CD4-positive, alpha-beta T cell treated with Interleukin-15 for 1 hour (primary cell): ENCODE data around the gene WDR5.
A peak's percentile ranks its signal among the peaks of the same experiment; 100 is the strongest.

Source experiments
- DNase-seq: peaks from one replicate; pipeline ENCODE4 v3.0.0-alpha.2; 2020

Gene WDR5

DNA sequence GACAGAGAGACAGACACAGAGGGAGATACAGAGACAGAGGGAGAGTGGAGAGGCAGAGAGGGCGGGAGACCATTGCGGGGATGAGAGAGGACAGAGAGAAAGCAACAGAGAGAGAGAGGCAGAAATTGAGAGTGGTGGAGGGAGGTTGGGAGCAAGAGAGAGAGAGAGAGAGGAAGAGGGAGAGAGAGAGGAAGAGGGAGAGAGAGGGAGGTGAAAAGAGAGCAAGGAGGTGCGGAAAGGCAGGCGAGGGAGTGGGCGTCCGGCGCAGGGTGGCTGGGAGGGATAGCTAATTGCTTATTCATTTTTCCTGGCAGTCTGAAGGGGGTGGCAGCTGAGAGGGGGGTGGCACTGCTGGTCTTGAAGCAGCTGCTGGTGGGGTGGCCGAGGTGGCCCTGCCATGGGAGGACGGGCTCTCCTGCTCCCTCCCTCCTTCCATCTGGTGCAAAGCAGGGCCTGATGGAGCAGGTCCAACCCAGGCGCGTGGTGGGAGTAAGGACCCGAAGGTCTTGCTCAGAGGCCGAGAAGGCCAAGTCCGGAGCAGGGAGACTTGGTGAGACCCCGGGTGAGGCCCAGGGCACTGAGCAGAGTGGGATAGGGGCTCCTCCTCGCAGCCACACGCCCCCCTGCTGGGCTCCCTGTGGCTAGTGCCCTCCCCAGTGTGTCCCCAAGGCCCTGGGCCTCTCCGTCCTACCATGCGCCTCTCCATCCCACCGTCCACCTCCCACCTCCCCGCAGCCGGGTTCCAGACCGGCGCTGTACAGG lies 53.8 kb downstream of the WDR5 start:
- peak; percentile 11 for DNase-seq

GRCh38 chr9:134190232-134191121 lies 54.6 kb downstream of the WDR5 start:
- DNase-seq: peak; percentile 11

- peak; percentile 6 for DNase-seq
Observed at GRCh38 chr9:134191455-134192209, 55.8 kb downstream of the WDR5 start.

DNA sequence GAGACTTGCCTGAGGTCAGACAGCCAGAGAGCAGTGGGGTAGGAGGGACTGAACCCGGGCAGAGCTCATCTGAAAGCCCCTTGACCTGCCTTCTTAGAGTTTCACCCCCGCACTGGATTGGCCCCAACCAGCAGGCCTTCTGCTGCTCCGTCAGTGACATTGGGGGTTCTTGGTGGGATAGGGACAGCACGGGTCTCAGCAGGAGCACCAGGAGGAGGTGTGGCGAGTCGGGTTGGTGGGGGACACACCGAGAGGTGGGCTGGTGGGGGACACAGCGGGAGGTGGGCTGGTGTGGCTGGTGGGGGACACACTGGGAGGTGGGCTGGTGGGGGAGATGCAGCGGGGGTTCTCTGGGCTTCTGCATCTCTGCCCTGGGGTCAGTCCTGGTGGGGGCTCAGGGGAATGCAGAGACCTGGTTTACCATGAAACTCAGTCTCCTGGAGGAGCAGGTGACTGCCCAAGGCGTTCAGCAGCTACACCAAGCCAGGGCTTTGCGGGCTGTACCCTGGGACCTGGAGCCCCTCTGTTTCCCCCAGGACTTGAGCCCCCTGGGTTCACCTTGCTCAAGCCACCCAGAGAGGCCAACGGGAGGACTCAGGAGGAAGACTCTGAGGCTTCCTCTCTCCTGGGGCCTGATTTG lies 56.5 kb downstream of the WDR5 start:
- DNase-seq: peak; percentile 12

DNA sequence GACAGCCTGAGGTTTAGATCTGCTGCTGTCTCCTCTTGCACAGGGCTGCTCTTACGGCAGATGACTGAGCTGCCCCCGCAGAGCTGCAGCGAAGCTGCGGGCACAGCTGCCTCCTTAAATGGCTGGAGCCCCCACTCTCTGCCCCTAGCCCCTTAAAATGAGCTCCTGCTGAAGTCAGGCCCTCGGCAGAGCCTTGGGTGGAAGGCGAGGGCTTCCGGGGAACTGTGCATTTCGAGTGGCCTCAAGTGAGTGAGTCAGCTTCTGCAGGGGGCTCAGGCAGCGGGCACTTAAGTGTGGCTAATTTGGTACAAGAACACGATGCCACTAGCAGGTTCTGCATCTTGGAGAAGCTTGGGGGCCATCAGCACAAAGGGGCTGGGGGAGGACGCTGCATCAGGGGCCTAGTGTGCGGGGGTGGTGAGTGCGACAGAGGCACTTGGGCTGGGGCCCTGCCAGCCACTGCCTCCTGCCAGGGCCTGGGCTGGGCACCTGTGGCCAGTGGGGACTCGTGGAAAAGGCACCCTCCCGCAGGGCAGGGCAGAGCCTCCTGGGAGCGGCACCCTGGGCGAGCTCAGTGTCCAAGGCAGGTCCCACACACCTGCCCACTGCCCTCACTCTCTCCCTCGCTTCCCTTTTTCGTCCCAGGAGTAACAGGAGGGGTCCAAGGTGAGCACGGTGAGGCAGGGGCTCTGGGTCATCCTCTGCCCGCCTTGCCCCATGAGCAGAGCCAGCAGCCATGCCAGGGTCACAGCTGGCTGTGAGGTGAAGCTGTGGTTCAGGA lies 57.3 kb downstream of the WDR5 start:
- no peak for DNase-seq

DNA sequence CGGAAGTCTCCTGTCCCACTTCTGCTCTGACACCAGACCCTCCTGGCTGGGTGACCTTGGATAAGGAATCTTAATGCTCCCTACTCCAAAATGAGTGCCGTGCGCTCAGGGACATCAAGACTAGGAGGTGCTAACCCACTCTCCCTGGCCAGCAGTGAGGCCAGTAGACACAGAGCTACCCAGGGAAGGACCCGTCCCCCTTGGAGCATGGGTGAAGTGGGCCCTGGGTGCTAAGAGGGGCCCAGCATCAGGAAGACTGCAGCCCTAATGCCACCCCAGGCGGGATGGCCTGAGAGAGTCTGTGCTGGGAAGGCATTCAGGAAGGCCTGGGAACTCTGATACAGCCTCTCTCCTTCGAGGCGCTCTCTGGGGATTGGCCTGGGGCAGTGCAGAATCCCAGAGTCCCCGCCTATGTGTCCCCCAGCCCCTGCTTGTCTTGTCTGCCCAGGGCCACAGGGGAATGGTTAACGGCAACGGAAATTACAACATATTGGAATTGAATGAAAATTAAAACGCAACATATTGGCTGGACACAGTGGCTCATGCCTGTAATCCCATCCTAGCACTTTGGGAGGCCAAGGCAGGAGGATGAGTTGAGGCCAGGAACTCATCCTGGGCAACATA lies 58.1 kb downstream of the WDR5 start:
- DNase-seq: no peak

DNA sequence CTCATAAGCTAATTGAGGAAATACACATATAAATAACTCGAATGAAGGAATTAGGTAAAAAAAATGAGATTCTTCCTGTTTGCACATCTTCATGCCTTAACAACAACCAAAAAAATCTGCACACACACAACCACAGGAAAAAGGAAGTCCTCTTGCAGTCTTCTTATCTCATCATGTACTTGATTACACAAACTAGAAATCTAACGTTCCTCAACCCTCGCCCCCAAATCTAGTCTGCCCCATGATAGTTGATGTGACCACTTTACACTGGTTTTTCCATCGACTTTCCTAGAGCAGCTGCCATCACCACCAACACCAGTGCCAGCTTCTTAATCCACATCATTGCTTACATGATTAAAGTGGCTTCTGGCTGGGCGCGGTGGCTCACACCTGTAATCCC lies 59.7 kb downstream of the WDR5 start:
- DNase-seq: no peak

GRCh38 chr9:134196911-134197310 lies 61.0 kb downstream of the WDR5 start:
- DNase-seq: peak; percentile 10

DNA sequence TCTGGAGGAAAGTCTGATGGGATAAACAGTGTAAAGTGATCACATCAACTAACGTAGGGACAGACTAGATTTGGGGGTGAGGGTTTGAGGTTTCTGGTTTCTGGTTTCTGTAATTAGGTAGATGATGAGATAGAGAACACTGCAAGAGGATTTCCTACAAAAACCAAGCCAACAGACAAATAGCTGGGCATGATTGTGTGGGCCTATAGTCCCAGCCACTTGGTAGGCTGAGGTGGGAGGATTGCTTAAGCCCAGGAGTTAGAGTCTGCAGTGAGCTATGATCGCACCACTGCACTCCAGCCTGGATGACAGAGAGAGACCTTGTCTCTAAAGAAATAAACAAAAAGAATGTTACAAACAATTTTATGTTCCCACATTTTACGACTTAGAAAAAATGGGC lies 62.9 kb downstream of the WDR5 start:
- no peak for DNase-seq

GRCh38 chr9:134200730-134201129 lies 64.8 kb downstream of the WDR5 start:
- peak; percentile 2 for DNase-seq

DNA sequence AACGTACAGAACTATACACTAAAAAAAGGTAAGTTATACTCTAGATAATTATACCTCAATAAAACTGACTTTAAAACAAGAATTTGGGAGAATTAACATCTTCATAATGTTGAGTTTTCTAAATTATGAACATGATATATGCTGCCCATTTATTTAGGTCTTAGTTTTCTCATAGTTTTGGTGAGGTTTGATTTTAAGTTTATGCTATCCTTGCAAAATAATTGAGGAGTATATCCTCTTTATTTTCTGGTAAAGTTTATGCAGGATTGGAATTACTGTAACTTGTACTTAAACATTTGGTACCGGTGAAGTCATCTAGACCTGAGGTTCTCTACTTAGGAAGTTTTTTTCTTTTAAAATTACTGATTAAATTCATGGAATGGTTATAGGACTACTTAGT lies 67.3 kb downstream of the WDR5 start:
- no peak for DNase-seq

GRCh38 chr9:134204041-134204440 lies 68.2 kb downstream of the WDR5 start:
- peak; percentile 9 for DNase-seq

- DNase-seq: peak; percentile 2
Observed at GRCh38 chr9:134204991-134205578, 69.2 kb downstream of the WDR5 start.

DNA sequence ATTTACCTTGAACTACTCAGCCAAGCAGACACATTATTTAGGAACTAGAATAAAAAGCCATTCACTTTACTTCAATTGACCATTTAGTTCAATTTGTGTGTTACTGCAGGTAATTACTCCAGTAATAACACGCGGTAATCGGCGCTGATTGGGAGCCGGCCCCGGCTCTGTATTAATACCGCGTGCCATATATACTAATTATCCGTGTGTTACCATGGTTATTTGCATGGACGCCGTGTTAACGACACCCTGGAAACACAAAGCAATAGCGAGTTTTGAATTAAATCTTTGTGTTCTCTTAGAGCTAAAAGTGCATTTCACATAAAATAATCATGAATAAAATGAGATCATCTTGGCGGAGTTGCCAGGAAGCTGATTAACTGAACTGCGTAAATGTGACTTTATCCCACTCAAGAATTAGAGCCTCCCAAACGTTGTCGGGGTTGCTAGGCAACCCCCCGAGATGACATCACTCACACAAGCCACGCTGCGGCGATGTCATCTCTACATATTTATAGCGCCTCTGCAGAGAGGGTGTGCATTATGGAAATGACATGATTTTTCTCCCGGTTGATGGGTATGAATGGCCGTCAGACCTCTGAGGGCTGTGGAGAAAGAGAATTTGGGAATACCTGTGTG lies 69.9 kb downstream of the WDR5 start:
- peak; percentile 2 for DNase-seq

DNA sequence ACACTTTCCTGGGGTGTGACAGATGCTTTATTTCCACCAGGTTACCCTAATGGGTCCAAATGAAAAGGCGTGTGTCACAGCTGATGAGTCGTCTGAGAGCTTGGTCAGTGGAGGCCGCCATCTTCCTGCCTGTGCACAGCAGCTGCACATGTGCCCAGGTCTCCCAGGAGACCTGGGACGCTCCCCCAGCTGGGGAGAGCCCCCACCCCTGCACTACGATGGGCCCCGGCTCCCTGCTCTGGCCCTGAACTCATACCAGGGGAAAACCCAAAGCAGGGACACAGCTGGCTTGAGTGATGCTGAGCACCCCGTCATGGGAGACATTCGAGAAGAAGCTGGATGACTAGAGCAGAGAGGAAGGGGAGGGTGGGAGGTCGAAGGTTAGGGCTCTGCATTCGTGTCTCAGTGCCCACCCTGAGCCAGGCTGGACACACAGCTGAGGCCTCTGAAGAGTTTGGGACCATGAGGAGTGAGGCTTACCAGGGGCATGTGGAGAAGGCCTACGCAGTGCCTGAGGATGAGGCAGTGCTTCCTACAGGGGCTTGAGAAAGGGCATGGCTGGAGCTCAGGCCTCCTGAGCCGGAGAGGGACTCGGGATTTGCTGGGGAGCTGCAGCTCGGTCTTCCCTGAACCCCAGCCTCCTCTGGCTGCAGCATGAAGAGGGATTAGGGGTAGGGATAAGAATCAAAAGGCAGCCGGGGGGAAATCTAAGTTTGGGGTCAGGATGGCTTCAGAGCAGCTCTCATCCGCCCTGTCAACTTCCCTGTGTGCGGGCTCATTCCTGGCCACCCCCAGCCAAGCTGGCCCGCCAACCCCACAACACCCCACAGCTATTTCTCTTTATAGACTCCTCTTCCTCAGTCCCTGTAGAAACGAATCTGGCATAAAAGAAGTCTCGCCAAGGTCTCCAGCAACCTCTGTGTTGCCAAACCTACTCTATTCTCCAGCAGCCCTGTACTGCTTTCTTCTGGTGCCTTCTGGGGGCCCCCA lies 70.7 kb downstream of the WDR5 start:
- peak; percentile 13 for DNase-seq

DNA sequence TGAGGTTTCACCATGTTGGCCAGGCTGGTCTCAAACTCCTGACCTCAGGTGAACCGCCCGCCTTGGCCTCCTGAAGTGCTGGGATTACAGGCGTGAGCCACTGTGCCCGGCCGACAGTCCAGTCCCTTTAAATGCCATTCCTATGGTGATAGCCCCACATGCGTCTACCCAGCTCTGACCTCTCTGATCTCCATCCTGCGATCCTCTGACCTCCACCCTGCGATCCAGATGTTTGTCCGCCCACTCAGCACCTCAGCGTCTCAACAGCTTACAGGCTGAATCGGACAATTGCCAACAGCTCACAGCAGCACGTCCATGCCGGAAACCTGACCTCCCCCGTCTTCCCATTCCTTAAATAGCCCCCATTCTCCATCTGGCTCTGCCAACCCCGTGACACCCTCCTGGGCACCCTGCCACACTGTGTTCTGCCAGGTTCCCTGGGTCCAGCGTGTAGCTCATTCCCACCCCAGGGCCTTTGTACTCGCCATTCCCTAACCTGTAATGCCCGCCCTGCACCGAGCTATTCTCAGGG lies 72.5 kb downstream of the WDR5 start:
- peak; percentile 1 for DNase-seq

- DNase-seq: peak; percentile 13
Observed at GRCh38 chr9:134208981-134209725, 73.3 kb downstream of the WDR5 start.
